ENCODE results near the gene EBI3. TPM values are rescaled to one million over a fixed set of nuclear protein-coding genes. Genes with fewer than 3 reads are reported as not detected.

The EBI3 gene
- total and polyA plus RNA-seq, 4 donors = 1.8 to 7.8 (median 2.5) TPM

GRCh38 chr19:4196587-4197148, 32.7 kb upstream of the EBI3 start:
- Histone ChIP-seq H3K27me3 (ENCODE audit: control insufficient read depth in 4 of 4, insufficient read depth in 4 of 4, low read length in 3 of 4) (no peaks in the 10 kb centered on the region), H3K9me3 (ENCODE audit: control insufficient read depth in 4 of 4, low read length in 3 of 4) (no peaks in the 10 kb centered on the region), H3K4me1 (ENCODE audit: control insufficient read depth in 4 of 4, insufficient read depth in 4 of 4, low read length in 3 of 4) (no peaks in the 10 kb centered on the region), H3K4me3 (ENCODE audit: low read depth in 1 of 3, low read length in 3 of 3) (no peak overlapping the region), H3K27ac (ENCODE audit: low read depth in 1 of 2, low read length in 2 of 2) (no peak overlapping the region), H3K9ac (ENCODE audit: low read depth in 1 of 2, low read length in 2 of 2) (no peak overlapping the region), H3K36me3 (ENCODE audit: control insufficient read depth in 4 of 4, insufficient read depth in 3 of 4, low read depth in 1 of 4, low read length in 3 of 4) (no peaks in the 10 kb centered on the region)
- TF ChIP-seq GABPA (IDR thresholded peaks at IDR 0.05 in 1 of 2, conservative IDR thresholded peaks at IDR 0.05 in 1 of 2) = no peak
- no peak for TF ChIP-seq EGR1 (IDR thresholded peaks at IDR 0.05; ENCODE audit: low read depth in 2 of 2)
- TF ChIP-seq FOXA2 (IDR thresholded peaks at IDR 0.05) = no peak
- TF ChIP-seq RAD21 (IDR thresholded peaks at IDR 0.05) = no peak
- TF ChIP-seq TAF1 (conservative IDR thresholded peaks at IDR 0.05) = no peak
- no peak for TF ChIP-seq REST (IDR thresholded peaks at IDR 0.05)
- TF ChIP-seq JUND (IDR thresholded peaks at IDR 0.05) = no peak
- TF ChIP-seq SP1 (IDR thresholded peaks at IDR 0.05) = no peak
- no peak for TF ChIP-seq NR2F2 (IDR thresholded peaks at IDR 0.05)
- TF ChIP-seq FOXA1 (IDR thresholded peaks at IDR 0.05) = no peak
- no peak for TF ChIP-seq RXRA (IDR thresholded peaks at IDR 0.05)
- DNase-seq (ENCODE audit: low spot score) = no peak
- WGBS = 92% methylated on average over 22 of the region's 22 CpGs

GRCh38 chr19:4197228-4197624, 32.1 kb upstream of the EBI3 start:
- TF ChIP-seq SP1 (IDR thresholded peaks at IDR 0.05) (no peak), CTCF (IDR thresholded peaks at IDR 0.05; ENCODE audit: low read depth, low read length, missing input control) (no peak), GABPA (IDR thresholded peaks at IDR 0.05 in 1 of 2, conservative IDR thresholded peaks at IDR 0.05 in 1 of 2) (no peak), YY1 (IDR thresholded peaks at IDR 0.05) (no peak)
- no peaks in the 10 kb centered on the region for H3K27me3 ChIP-seq (ENCODE audit: control insufficient read depth in 4 of 4, insufficient read depth in 4 of 4, low read length in 3 of 4)

More at GRCh38 chr19:4197228-4197624, 32.1 kb upstream of the EBI3 start:
- 81% methylated on average over 5 of the region's 5 CpGs for WGBS
- no peak overlapping the region for H3K4me3 ChIP-seq (ENCODE audit: low read depth in 1 of 3, low read length in 3 of 3)
- H3K27ac ChIP-seq (ENCODE audit: low read depth in 1 of 2, low read length in 2 of 2) = no peak overlapping the region
- no peak overlapping the region for H3K9ac ChIP-seq (ENCODE audit: low read depth in 1 of 2, low read length in 2 of 2)
- no peaks in the 10 kb centered on the region for H3K4me1 ChIP-seq (ENCODE audit: control insufficient read depth in 4 of 4, insufficient read depth in 4 of 4, low read length in 3 of 4)
- DNase-seq (ENCODE audit: low spot score) = no peak
- no peaks in the 10 kb centered on the region for H3K36me3 ChIP-seq (ENCODE audit: control insufficient read depth in 4 of 4, insufficient read depth in 3 of 4, low read depth in 1 of 4, low read length in 3 of 4)
- H3K9me3 ChIP-seq (ENCODE audit: control insufficient read depth in 4 of 4, low read length in 3 of 4) = no peaks in the 10 kb centered on the region

Measured in liver (tissue), 9 donors.